Ishikawa (cell line): ENCODE measurements around the gene STAG2.

ENCODE experiments used
- CEBPB ChIP-seq: IDR thresholded peaks from 2 replicates; pipeline ENCODE4 v1.6.1; 2012
- CREB1 ChIP-seq: IDR thresholded peaks from 2 replicates; pipeline ENCODE4 v1.6.1; 2012; ENCODE audit warnings: low read depth
- EGR1 ChIP-seq: IDR thresholded peaks from 2 replicates; pipeline ENCODE4 v1.6.1; 2012
- EP300 ChIP-seq: IDR thresholded peaks from 2 replicates; pipeline ENCODE4 v1.6.1; 2012; ENCODE audit warnings: borderline replicate concordance
- FOXM1 ChIP-seq: IDR thresholded peaks from 2 replicates; pipeline ENCODE4 v1.6.1; 2012; ENCODE audit warnings: low read depth, borderline replicate concordance
- MAX ChIP-seq: IDR thresholded peaks from 2 replicates; pipeline ENCODE4 v1.6.1; 2012
- NFIC ChIP-seq: IDR thresholded peaks from 2 replicates; pipeline ENCODE4 v1.6.1; 2012
- RAD21 ChIP-seq: IDR thresholded peaks from 2 replicates; pipeline ENCODE4 v1.6.1; 2012; ENCODE audit warnings: low read depth
- REST ChIP-seq: IDR thresholded peaks from 2 replicates; pipeline ENCODE4 v1.6.1; 2012; ENCODE audit warnings: low read depth, mild to moderate bottlenecking
- TAF1 ChIP-seq: IDR thresholded peaks from 2 replicates; pipeline ENCODE4 v1.6.1; 2012; ENCODE audit warnings: low read depth, mild to moderate bottlenecking
- TCF12 ChIP-seq: IDR thresholded peaks from 2 replicates; pipeline ENCODE4 v1.6.1; 2012; ENCODE audit warnings: low read depth
- TEAD4 ChIP-seq: IDR thresholded peaks from 2 replicates; pipeline ENCODE4 v1.6.1; 2012
- USF1 ChIP-seq: IDR thresholded peaks from 2 replicates; pipeline ENCODE4 v1.6.1; 2012
- YY1 ChIP-seq: IDR thresholded peaks from 2 replicates; pipeline ENCODE4 v1.6.1; 2012; ENCODE audit warnings: low read depth
- ZBTB7A ChIP-seq: IDR thresholded peaks from 2 replicates; pipeline ENCODE4 v1.6.1; 2012; ENCODE audit warnings: low read depth

Gene STAG2

GRCh38 chrX:124001581-124001980 is 40.1 kb downstream of the STAG2 start:
- no peak for TF ChIP-seq TEAD4
- no peak for TF ChIP-seq MAX
- TF ChIP-seq CEBPB = no peak
- no peak for TF ChIP-seq REST
- TF ChIP-seq ZBTB7A = no peak
- no peak for TF ChIP-seq TAF1
- no peak for TF ChIP-seq CREB1
- TF ChIP-seq NFIC = no peak
- TF ChIP-seq EGR1 = no peak

GRCh38 chrX:124005228-124005627 is 43.7 kb downstream of the STAG2 start:
- no peak for TF ChIP-seq TCF12

GRCh38 chrX:124010157-124010556 is 48.7 kb downstream of the STAG2 start:
- TF ChIP-seq RAD21 = no peak
- TF ChIP-seq CEBPB = no peak
- TF ChIP-seq TAF1 = no peak
- TF ChIP-seq REST = no peak

GRCh38 chrX:124010566-124010965 is 49.1 kb downstream of the STAG2 start:
- no peak for TF ChIP-seq USF1
- no peak for TF ChIP-seq TAF1
- TF ChIP-seq RAD21 = no peak
- TF ChIP-seq EGR1 = no peak
- TF ChIP-seq TEAD4 = no peak
- no peak for TF ChIP-seq NFIC
- TF ChIP-seq REST = no peak
- no peak for TF ChIP-seq YY1
- TF ChIP-seq EP300 = no peak
- no peak for TF ChIP-seq CEBPB
- no peak for TF ChIP-seq TCF12
- TF ChIP-seq FOXM1 = no peak
- no peak for TF ChIP-seq CREB1
- no peak for TF ChIP-seq ZBTB7A
- TF ChIP-seq MAX = no peak

GRCh38 chrX:124015721-124016120 is 54.2 kb downstream of the STAG2 start:
- no peak for TF ChIP-seq CREB1
- no peak for TF ChIP-seq TAF1
- no peak for TF ChIP-seq REST
- TF ChIP-seq MAX = no peak
- no peak for TF ChIP-seq YY1
- no peak for TF ChIP-seq FOXM1
- TF ChIP-seq EP300 = no peak
- no peak for TF ChIP-seq NFIC
- TF ChIP-seq TCF12 = no peak
